HG03159 (cell line): ENCODE data around the gene NPSR1.
"Not testable (repeated sequence)": the region's sequence is repeated elsewhere in the genome, so short reads cannot be mapped to it uniquely, and the experiment has no call there.

ENCODE experiments used
- ATAC-seq: cut with Tn5 transposase; IDR thresholded peaks from one replicate; pipeline ENCODE4 v1.9.1; 2021; ENCODE audit warnings: mild to moderate bottlenecking, moderate library complexity; ENCODE audit not compliant: unreplicated experiment

The NPSR1 gene

GRCh38 chr7:34756691-34757090, 98.7 kb downstream of the NPSR1 start:
- no peak for ATAC-seq

- ATAC-seq = no peak
Observed at GRCh38 chr7:34757570-34758110, 99.6 kb downstream of the NPSR1 start.

GRCh38 chr7:34758111-34758601, 100.1 kb downstream of the NPSR1 start:
- ATAC-seq = peak; percentile 31

DNA sequence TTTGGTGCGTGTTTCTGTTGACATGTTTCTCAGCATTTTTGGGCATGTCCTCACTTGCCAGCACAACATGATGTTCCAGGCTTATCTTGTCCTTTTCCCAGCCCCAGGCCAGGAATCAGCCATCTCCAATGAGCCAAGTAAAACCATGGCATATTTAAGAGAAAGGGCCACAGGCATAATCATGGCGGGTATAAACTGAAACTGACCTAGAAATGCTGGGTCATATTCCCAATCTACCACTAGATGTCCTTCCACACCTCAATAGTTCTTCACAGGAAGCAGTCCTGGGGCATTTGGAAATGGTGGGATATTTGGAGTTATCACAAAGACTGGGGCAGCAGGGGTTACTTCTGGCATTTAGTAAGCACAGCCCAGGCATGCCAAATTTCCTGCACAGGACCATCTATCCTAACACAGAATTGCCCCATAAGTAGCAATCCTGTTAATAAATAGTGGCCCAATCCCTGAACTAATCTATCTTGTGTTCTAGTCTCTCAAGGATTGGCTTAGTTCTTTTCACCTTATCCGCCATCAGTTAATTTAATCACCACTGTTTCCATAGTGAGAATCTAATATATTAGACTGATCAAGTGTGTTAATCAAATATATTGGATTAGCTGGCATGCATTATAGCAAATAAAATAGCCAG, 101.6 kb downstream of the NPSR1 start:
- ATAC-seq = no peak

GRCh38 chr7:34760271-34760670, 102.3 kb downstream of the NPSR1 start:
- no peak for ATAC-seq

DNA sequence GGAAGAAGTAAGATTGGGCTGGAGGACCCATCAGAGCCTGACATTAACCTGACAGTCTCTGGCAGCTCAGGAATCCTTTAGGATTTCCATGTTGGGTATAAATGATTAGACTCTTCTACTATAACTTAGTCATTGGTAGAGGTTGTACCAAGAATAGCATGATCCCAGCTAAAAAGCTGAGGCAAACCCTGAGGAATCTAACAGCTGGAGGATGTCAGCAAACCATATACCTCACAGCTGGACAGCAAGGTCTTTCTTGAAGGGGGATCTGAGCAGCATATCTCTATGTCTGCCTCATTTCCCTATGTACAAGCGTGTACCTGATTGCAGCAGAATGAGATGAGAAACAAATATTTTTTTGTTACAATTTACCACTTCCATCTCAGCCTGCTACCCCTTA, 103.2 kb downstream of the NPSR1 start:
- ATAC-seq = no peak

- ATAC-seq = no peak
Observed at GRCh38 chr7:34761627-34762026, 103.6 kb downstream of the NPSR1 start.

DNA sequence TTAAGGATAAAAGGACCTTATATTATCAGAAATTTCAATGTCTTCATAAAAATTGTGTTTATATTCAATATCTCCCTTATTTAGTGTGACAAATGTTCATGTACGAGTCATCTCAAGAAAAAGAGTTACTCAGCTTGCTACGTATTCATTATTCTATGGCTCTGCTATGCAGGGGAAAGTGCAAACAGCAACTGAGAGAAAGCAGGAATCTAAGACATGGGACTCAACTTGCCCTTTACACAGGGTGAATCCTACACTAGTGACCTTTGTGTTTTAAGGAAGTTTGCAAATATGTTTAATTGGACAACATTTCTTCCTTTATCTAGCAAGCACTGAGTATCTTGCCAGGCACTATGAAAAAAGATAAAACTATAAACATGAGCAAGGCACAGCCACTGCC, 104.7 kb downstream of the NPSR1 start:
- no peak for ATAC-seq

GRCh38 chr7:34772296-34772938, 114.4 kb downstream of the NPSR1 start:
- ATAC-seq = no peak

DNA sequence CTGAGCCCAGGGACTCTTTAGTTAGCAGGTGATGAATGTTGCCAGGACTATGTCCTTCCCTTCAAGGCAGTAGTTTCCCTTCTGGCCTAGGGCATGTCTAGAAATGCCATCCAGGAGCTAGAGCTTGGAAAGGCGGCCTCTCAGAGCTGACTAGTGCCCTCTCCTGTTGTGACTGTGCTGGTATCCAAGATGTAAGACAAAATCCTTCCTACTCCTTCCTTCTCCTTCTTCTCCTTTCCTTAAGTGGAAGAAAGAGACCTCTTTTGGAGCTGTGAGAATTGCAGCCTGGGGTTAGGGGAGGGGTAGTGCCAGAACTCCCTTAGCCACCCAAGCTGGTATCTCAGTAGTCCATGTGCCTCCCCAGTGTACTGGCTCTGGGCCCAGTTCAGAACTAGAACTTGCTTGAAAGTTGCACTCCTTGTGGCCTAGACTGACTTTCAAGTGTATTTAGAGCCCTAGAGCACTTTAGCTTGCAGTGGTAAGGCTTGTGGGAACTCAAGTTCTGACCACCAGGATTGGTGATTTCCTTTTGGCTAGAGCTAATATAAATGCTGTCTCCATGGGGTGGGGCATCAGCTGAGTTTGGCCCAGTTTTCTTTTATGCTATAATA, 118.8 kb downstream of the NPSR1 start:
- no peak for ATAC-seq

DNA sequence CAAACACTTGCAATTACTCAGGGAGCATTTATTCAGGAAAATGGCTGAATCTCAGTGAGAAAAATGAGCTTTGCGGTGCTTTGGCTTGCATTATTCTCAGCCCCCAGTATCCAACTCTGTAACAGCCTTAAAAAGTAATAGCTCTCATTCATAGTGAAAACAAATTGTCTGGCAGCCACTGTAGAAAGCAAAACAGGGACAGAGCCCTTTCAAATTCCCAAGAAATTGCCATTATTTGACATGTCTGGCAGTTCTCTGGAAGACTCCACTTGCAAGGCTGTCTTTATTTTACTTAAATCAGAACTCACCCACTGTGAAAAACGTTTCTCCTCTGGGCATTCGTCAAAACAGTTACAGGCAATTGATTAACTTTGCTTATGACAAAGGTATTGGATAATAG, 122.5 kb downstream of the NPSR1 start:
- ATAC-seq = no peak

DNA sequence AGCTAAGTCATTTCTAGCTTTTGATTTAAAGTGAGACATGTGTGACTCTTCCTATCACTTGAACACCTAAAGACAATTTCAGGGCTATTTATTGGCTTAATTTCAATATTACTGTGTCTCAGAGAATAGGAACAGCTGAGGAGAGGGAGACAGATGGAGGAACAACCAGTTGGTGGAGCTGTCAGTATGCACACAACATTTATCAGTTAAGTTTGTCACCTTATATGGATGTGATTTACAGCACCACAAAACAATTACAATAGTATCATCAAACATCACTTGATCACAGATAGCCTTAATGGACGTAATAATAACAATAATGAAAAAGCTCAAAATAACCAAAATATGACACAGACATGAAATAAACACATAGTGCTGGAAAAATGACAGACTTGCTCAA, 129.6 kb downstream of the NPSR1 start:
- ATAC-seq = no peak

DNA sequence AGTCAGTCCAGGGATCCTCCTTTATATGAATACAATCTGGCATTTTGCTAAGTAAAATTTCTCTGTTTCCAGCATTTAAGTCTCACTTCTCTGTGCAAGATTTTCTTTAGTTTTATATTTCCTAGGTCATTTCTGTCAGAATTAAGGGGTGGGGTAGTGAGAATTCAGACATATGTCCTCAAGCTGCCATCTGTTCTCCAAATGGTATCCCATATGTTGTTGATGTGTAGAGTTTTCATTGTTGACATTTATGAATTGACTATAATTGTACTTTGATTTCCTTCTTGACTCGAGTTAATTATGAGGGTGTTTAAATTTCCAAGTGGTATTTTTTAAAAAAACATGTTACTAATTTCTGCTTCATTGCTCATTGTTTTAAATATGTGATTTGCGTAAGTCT, 148.8 kb downstream of the NPSR1 start:
- ATAC-seq = no peak

- ATAC-seq = no peak
Observed at GRCh38 chr7:34807548-34808340, 149.7 kb downstream of the NPSR1 start.

DNA sequence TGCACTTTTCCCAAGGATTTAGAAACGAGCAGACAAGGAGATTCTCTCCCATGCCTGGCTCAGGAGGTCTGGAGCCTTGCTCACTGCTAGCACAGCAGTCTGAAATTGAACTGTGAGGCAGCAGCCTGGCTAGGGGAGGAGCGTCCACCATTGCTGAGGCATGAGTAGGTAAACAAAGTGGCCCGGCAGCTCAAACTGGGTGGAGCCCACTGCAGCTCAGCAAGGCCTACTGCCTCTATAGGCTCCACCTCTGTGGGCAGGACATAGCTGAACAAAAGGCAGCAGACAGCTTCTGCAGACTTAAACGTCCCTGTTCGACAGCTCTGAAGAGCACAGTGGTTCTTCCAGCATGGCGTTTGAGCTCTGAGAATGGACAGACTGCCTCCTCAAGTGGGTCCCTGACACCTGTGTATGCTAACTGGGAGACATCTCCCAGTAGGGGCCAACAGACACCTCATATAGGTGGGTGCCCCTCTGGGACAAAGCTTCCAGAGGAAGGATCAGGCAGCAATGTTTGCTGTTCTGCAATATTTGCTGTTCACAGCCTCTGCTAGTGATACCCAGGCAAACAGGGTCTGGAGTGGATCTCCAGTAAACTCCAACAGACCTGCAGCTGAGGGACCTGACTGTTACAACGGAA, 156.3 kb downstream of the NPSR1 start:
- ATAC-seq = not testable (repeated sequence)

- no peak for ATAC-seq
Observed at GRCh38 chr7:34821932-34822558, 164.0 kb downstream of the NPSR1 start.

GRCh38 chr7:34823650-34824258, 165.7 kb downstream of the NPSR1 start:
- ATAC-seq = peak; percentile 93

- ATAC-seq = no peak
Observed at GRCh38 chr7:34825221-34825620, 167.2 kb downstream of the NPSR1 start.

- no peak for ATAC-seq
Observed at GRCh38 chr7:34830390-34830789, 172.4 kb downstream of the NPSR1 start.

GRCh38 chr7:34831436-34831835, 173.4 kb downstream of the NPSR1 start:
- ATAC-seq = no peak
